GM19467 (cell line): ENCODE data around the gene DNAJC11.

Experiments
- ATAC-seq: cut with Tn5 transposase; IDR thresholded peaks from one replicate; pipeline ENCODE4 v1.9.1; 2021; ENCODE audit warnings: mild to moderate bottlenecking, moderate library complexity; ENCODE audit not compliant: unreplicated experiment

DNAJC11 gene

GRCh38 chr1:6587261-6588005 is 114.2 kb downstream of the DNAJC11 start:
- no peak for ATAC-seq

GRCh38 chr1:6586404-6586816 is 115.2 kb downstream of the DNAJC11 start:
- no peak for ATAC-seq

- no peak for ATAC-seq
Observed at GRCh38 chr1:6585841-6586240, 115.8 kb downstream of the DNAJC11 start.

DNA sequence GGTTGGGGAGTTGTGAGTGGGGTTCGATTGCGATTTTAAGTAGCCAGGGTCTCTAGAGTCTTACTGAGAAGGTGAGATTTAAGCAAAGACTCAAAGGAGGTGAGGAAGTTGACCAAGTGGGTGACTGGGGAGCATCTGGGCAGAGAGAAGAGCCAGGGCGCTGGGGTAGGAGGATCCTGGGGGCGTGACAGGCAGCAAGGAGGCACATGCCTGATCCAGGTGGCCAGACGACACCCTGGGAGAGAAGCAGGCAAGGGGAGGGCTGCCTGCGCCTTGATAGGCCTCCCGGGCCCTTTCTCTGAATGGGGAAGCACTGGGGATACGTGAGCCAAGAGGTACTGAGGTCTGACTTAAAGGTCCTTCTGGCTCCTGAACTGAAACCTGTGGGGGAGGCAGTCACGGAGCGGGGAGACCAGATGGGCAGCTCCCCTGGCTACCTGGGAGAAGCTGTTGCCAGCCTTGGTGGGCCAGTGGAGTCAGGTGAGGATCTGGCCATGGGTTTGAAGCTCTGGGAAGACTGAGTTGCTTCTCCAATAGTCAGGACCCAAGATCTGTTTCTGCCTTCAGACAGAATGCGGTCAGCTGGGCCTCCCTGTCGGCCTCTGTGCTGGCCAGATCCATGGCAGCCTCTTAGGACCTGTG is 116.4 kb downstream of the DNAJC11 start:
- no peak for ATAC-seq
